Kidney epithelial cell (primary cell): Measurements from ENCODE around the gene SERBP1. TPM values are rescaled to one million over a fixed set of nuclear protein-coding genes. Genes with fewer than 3 reads are reported as not detected.

Experiments
- DNase-seq: peaks from one replicate; pipeline ENCODE4 v3.0.0-alpha.2; 2010; ENCODE audit warnings: low read depth
- H3K27me3 ChIP-seq: 2 replicates; pipeline ENCODE4 v1.6.0; 2011; ENCODE audit warnings: low read length; ENCODE audit not compliant: control insufficient read depth, insufficient read depth
- H3K36me3 ChIP-seq: 2 replicates; pipeline ENCODE4 v1.5.1; 2011; ENCODE audit warnings: low read length; ENCODE audit not compliant: control insufficient read depth, insufficient read depth
- H3K4me3 ChIP-seq: 2 replicates; pipeline ENCODE4 v1.5.1; 2011; ENCODE audit warnings: low read depth, mild to moderate bottlenecking, control low read depth, low read length
- total RNA-seq: library from RNA; depleted of rRNA; stranded (reverse); fragments of >200 nt; gene quantifications from 2 replicates; pipeline ENCODE4 v1.2.3, GENCODE V29; 2015
- TF ChIP-seq, protein P1 (sequence below): IDR thresholded peaks from 2 replicates; pipeline ENCODE4 v1.5.1; 2011; ENCODE audit warnings: mild to moderate bottlenecking, moderate library complexity, low read length, control low read depth, inconsistent platforms; ENCODE audit not compliant: insufficient read depth, poor library complexity, severe bottlenecking

SERBP1 gene
- total RNA-seq, 1 donor from 2014 or later: 234 TPM

GRCh38 chr1:67437961-67438360 lies 7.8 kb upstream of the SERBP1 start:
- H3K27me3 ChIP-seq: no peaks in the 10 kb centered on the region
- DNase-seq: no peak
- TF ChIP-seq, protein P1, sequence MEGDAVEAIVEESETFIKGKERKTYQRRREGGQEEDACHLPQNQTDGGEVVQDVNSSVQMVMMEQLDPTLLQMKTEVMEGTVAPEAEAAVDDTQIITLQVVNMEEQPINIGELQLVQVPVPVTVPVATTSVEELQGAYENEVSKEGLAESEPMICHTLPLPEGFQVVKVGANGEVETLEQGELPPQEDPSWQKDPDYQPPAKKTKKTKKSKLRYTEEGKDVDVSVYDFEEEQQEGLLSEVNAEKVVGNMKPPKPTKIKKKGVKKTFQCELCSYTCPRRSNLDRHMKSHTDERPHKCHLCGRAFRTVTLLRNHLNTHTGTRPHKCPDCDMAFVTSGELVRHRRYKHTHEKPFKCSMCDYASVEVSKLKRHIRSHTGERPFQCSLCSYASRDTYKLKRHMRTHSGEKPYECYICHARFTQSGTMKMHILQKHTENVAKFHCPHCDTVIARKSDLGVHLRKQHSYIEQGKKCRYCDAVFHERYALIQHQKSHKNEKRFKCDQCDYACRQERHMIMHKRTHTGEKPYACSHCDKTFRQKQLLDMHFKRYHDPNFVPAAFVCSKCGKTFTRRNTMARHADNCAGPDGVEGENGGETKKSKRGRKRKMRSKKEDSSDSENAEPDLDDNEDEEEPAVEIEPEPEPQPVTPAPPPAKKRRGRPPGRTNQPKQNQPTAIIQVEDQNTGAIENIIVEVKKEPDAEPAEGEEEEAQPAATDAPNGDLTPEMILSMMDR: no peak

GRCh38 chr1:67436511-67437055 lies 6.4 kb upstream of the SERBP1 start:
- no peak overlapping the region for H3K4me3 ChIP-seq
- DNase-seq: no peak
- no peaks in the 10 kb centered on the region for H3K36me3 ChIP-seq
- H3K27me3 ChIP-seq: no peaks in the 10 kb centered on the region
- TF ChIP-seq, protein P1: no peak

More at GRCh38 chr1:67437961-67438360, 7.8 kb upstream of the SERBP1 start:
- Histone ChIP-seq H3K4me3 (no peak overlapping the region), H3K36me3 (no peaks in the 10 kb centered on the region)

GRCh38 chr1:67434491-67434890 lies 4.3 kb upstream of the SERBP1 start:
- H3K4me3 ChIP-seq: no peak overlapping the region
- DNase-seq: no peak
- TF ChIP-seq, protein P1: no peak

GRCh38 chr1:67433837-67434236 lies 3.6 kb upstream of the SERBP1 start:
- H3K4me3 ChIP-seq: no peak overlapping the region
- TF ChIP-seq, protein P1: no peak
- no peaks in the 10 kb centered on the region for H3K27me3 ChIP-seq
- no peak for DNase-seq
- H3K36me3 ChIP-seq: no peaks in the 10 kb centered on the region

More at GRCh38 chr1:67434491-67434890, 4.3 kb upstream of the SERBP1 start:
- H3K36me3 ChIP-seq: no peaks in the 10 kb centered on the region
- H3K27me3 ChIP-seq: no peaks in the 10 kb centered on the region

GRCh38 chr1:67432745-67433144 lies 2.5 kb upstream of the SERBP1 start:
- Histone ChIP-seq H3K36me3 (no peaks in the 10 kb centered on the region), H3K27me3 (no peaks in the 10 kb centered on the region), H3K4me3 (no peak overlapping the region)
- DNase-seq: no peak
- TF ChIP-seq, protein P1: no peak
